Measurements from ENCODE around the gene NECTIN3.

GRCh38 chr3:111087924-111088469 lies 16.4 kb downstream of the NECTIN3 start:
- TF ChIP-seq POLR2AphosphoS5 (IDR thresholded peaks at IDR 0.05; ENCODE audit: low read depth, low read length) (no peak), CTCF (IDR thresholded peaks at IDR 0.05) (no peak), REST (IDR thresholded peaks at IDR 0.05; ENCODE audit: insufficient read depth in 1 of 2, low read depth in 2 of 2, low read length in 1 of 2) (no peak)

All from Panc1 (cell line).